ENCODE results near the gene CAPZB. TPM values are rescaled to one million over a fixed set of nuclear protein-coding genes. Genes with fewer than 3 reads are reported as not detected.

The CAPZB gene
- total RNA-seq, 3 donors from 2014 or later (not counting 1 experiment from before 2014, with no cell fraction given), result 369 to 393 (median 375) TPM

GRCh38 chr1:19439464-19440171, 45.7 kb downstream of the CAPZB start:
- H3K4me1 Mint-ChIP-seq, result peaks cover 88 to 91% of the 10 kb centered on the region in 2 donors
- Histone ChIP-seq H3K4me1 (ENCODE audit: control insufficient read depth, insufficient read depth, low read length) (peaks cover 41% of the 10 kb centered on the region), H3K4me3 (ENCODE audit: low read length) (no peak overlapping the region), H3K27me3 (ENCODE audit: control insufficient read depth, insufficient read depth, low read length) (no peaks in the 10 kb centered on the region), H3K36me3 (ENCODE audit: control insufficient read depth, insufficient read depth, low read length) (peaks cover 15% of the 10 kb centered on the region), H3K9me3 (ENCODE audit: control insufficient read depth, insufficient read depth, low read length) (no peaks in the 10 kb centered on the region), H3K27ac (ENCODE audit: low read length) (no peak overlapping the region)
- intact Hi-C loops (cut with micrococcal nuclease), result no loop called here
- H3K9me3 Mint-ChIP-seq, result no peaks in the 10 kb centered on the region
- TF ChIP-seq CTCF (IDR thresholded peaks at IDR 0.05), result no peak
- peak in 1 of 3 donors; percentile 50 for ATAC-seq
- H3K4me3 Mint-ChIP-seq, result no peak overlapping the region
- no peaks in the 10 kb centered on the region for H3K27me3 Mint-ChIP-seq (ENCODE audit: low read depth in 2 of 2)
- DNase-seq, result peak in 1 of 2 donors; percentile 70
- peak overlapping the region; percentile 61 to 65 for H3K27ac Mint-ChIP-seq
- H3K36me3 Mint-ChIP-seq, result no peaks in the 10 kb centered on the region
- WGBS (ENCODE audit: insufficient coverage), result 81% methylated on average over 13 of the region's 13 CpGs

GRCh38 chr1:19438516-19439195, 46.7 kb downstream of the CAPZB start:
- peaks cover 85 to 89% of the 10 kb centered on the region in 2 donors for H3K4me1 Mint-ChIP-seq
- H3K4me1 ChIP-seq (ENCODE audit: control insufficient read depth, insufficient read depth, low read length), result peaks cover 41% of the 10 kb centered on the region
- ATAC-seq (no peak), DNase-seq (no peak)
- H3K4me3 Mint-ChIP-seq, result no peak overlapping the region
- WGBS (ENCODE audit: insufficient coverage), result 84% methylated on average over 19 of the region's 19 CpGs
- H3K9me3 Mint-ChIP-seq, result no peaks in the 10 kb centered on the region
- H3K9me3 ChIP-seq (ENCODE audit: control insufficient read depth, insufficient read depth, low read length), result no peaks in the 10 kb centered on the region
- H3K27ac ChIP-seq (ENCODE audit: low read length), result no peak overlapping the region
- H3K36me3 ChIP-seq (ENCODE audit: control insufficient read depth, insufficient read depth, low read length), result peaks cover 15% of the 10 kb centered on the region
- H3K27me3 ChIP-seq (ENCODE audit: control insufficient read depth, insufficient read depth, low read length), result no peaks in the 10 kb centered on the region
- H3K4me3 ChIP-seq (ENCODE audit: low read length), result no peak overlapping the region
- H3K27ac Mint-ChIP-seq, result peak overlapping the region; percentile 61 to 65
- no peak for TF ChIP-seq CTCF (IDR thresholded peaks at IDR 0.05)
- intact Hi-C loops (cut with micrococcal nuclease), result no loop called here
- H3K27me3 Mint-ChIP-seq (ENCODE audit: low read depth in 2 of 2), result no peaks in the 10 kb centered on the region
- no peaks in the 10 kb centered on the region for H3K36me3 Mint-ChIP-seq

GRCh38 chr1:19437891-19438294, 47.4 kb downstream of the CAPZB start:
- ATAC-seq (no peak), DNase-seq (no peak)
- Mint-ChIP-seq H3K36me3 (no peaks in the 10 kb centered on the region), H3K4me3 (no peak overlapping the region), H3K4me1 (peaks cover 85 to 90% of the 10 kb centered on the region in 2 donors), H3K27me3 (ENCODE audit: low read depth in 2 of 2) (no peaks in the 10 kb centered on the region), H3K27ac (peak overlapping the region; percentile 61 to 65), H3K9me3 (no peaks in the 10 kb centered on the region)
- intact Hi-C loops (cut with micrococcal nuclease), result no loop called here
- Histone ChIP-seq H3K4me3 (ENCODE audit: low read length) (no peak overlapping the region), H3K36me3 (ENCODE audit: control insufficient read depth, insufficient read depth, low read length) (peaks cover 15% of the 10 kb centered on the region), H3K9me3 (ENCODE audit: control insufficient read depth, insufficient read depth, low read length) (no peaks in the 10 kb centered on the region), H3K27ac (ENCODE audit: low read length) (no peak overlapping the region), H3K27me3 (ENCODE audit: control insufficient read depth, insufficient read depth, low read length) (no peaks in the 10 kb centered on the region), H3K4me1 (ENCODE audit: control insufficient read depth, insufficient read depth, low read length) (peaks cover 41% of the 10 kb centered on the region)
- no peak for TF ChIP-seq CTCF (IDR thresholded peaks at IDR 0.05)
- whole genome bisulfite sequencing (ENCODE audit: insufficient coverage), result 96% methylated on average over 17 of the region's 17 CpGs
